Liver (tissue), 9 donors: ENCODE results near the gene ARMC7. TPM values are rescaled to one million over a fixed set of nuclear protein-coding genes. Genes with fewer than 3 reads are reported as not detected.

Experiments
- DNase-seq: peaks from one replicate; pipeline ENCODE4 v3.0.0-alpha.2; 2017; ENCODE audit warnings: low spot score
- H3K27ac ChIP-seq, 2 donors: one replicate each; pipeline ENCODE4 v1.7.0; 2013; ENCODE audit warnings: inconsistent platforms in 2 of 2, low read length in 2 of 2, control low read depth in 1 of 2, low read depth in 1 of 2, mild to moderate bottlenecking in 1 of 2
- H3K27me3 ChIP-seq, 4 donors: one replicate each; pipeline versions ENCODE4 v1.6.1 to v1.7.0; 2013; ENCODE audit warnings: low read length in 3 of 4, inconsistent platforms in 1 of 4, mild to moderate bottlenecking in 1 of 4, moderate library complexity in 1 of 4; ENCODE audit not compliant: control insufficient read depth in 4 of 4, insufficient read depth in 4 of 4
- H3K36me3 ChIP-seq, 4 donors: one replicate each; pipeline versions ENCODE4 v1.6.1 to v1.7.0; 2013; ENCODE audit warnings: low read length in 3 of 4, mild to moderate bottlenecking in 3 of 4, low read depth in 1 of 4, moderate library complexity in 1 of 4; ENCODE audit not compliant: control insufficient read depth in 4 of 4, insufficient read depth in 3 of 4
- H3K4me1 ChIP-seq, 4 donors: one replicate each; pipeline versions ENCODE4 v1.6.1 to v1.7.0; 2013; ENCODE audit warnings: low read length in 3 of 4, mild to moderate bottlenecking in 3 of 4, moderate library complexity in 1 of 4; ENCODE audit not compliant: control insufficient read depth in 4 of 4, insufficient read depth in 4 of 4
- H3K4me3 ChIP-seq, 3 donors: one replicate each; pipeline versions ENCODE4 v1.6.1 to v1.7.0; 2013; ENCODE audit warnings: low read length in 3 of 3, control low read depth in 1 of 3, low read depth in 1 of 3, mild to moderate bottlenecking in 1 of 3
- H3K9ac ChIP-seq, 2 donors: one replicate each; pipeline ENCODE4 v1.7.0; 2013; ENCODE audit warnings: low read length in 2 of 2, mild to moderate bottlenecking in 2 of 2, moderate library complexity in 2 of 2, control low read depth in 1 of 2, low read depth in 1 of 2
- H3K9me3 ChIP-seq, 4 donors: one replicate each; pipeline versions ENCODE4 v1.6.1 to v1.7.0; 2013; ENCODE audit warnings: low read length in 3 of 4; ENCODE audit not compliant: control insufficient read depth in 4 of 4
- EGR1 ChIP-seq, 2 donors: IDR thresholded peaks; 2 replicates each; pipeline ENCODE4 v1.6.1; 2016 to 2018; ENCODE audit warnings: antibody characterized with exemption in 2 of 2, low read depth in 2 of 2
- FOXA1 ChIP-seq: IDR thresholded peaks from 2 replicates; pipeline ENCODE4 v1.6.1; 2016; ENCODE audit warnings: antibody characterized with exemption
- FOXA2 ChIP-seq: IDR thresholded peaks from 2 replicates; pipeline ENCODE4 v1.6.1; 2016; ENCODE audit warnings: antibody characterized with exemption
- GABPA ChIP-seq, 2 donors: IDR thresholded peaks in 1 of 2; conservative IDR thresholded peaks in 1 of 2; 2 replicates each; pipeline ENCODE4 v1.6.1; 2016; ENCODE audit warnings: antibody characterized with exemption in 2 of 2, mild to moderate bottlenecking in 1 of 2, moderate library complexity in 1 of 2
- HNF4A ChIP-seq, 2 donors: conservative IDR thresholded peaks; 2 replicates each; pipeline ENCODE4 v1.6.1; 2016; ENCODE audit warnings: antibody characterized with exemption in 2 of 2, mild to moderate bottlenecking in 2 of 2
- HNF4G ChIP-seq: IDR thresholded peaks from 2 replicates; pipeline ENCODE4 v1.6.1; 2016; ENCODE audit warnings: antibody characterized with exemption
- JUND ChIP-seq, 2 donors: IDR thresholded peaks; 2 replicates each; pipeline ENCODE4 v1.6.1; 2016; ENCODE audit warnings: antibody characterized with exemption in 2 of 2
- NR2F2 ChIP-seq: IDR thresholded peaks from 2 replicates; pipeline ENCODE4 v1.6.1; 2016; ENCODE audit warnings: antibody characterized with exemption
- RAD21 ChIP-seq, 2 donors: IDR thresholded peaks; 2 replicates each; pipeline ENCODE4 v1.6.1; 2016; ENCODE audit warnings: antibody characterized with exemption in 2 of 2, mild to moderate bottlenecking in 2 of 2
- RXRA ChIP-seq, 2 donors: IDR thresholded peaks; 2 replicates each; pipeline ENCODE4 v1.6.1; 2017 to 2018; ENCODE audit warnings: antibody characterized with exemption in 2 of 2, mild to moderate bottlenecking in 1 of 2
- SP1 ChIP-seq: IDR thresholded peaks from 2 replicates; pipeline ENCODE4 v1.6.1; 2018; ENCODE audit warnings: antibody characterized with exemption, mild to moderate bottlenecking
- TAF1 ChIP-seq: conservative IDR thresholded peaks from 2 replicates; pipeline ENCODE4 v1.6.1; 2016; ENCODE audit warnings: antibody characterized with exemption, mild to moderate bottlenecking
- YY1 ChIP-seq: IDR thresholded peaks from 2 replicates; pipeline ENCODE4 v1.6.1; 2016; ENCODE audit warnings: antibody characterized with exemption, mild to moderate bottlenecking
- WGBS: extraction: QIAGEN DNeasy Blood & Tissue Kit; methylation state at CpG from one replicate; pipeline ENCODE4 v1.1.7; 2013; 5-methylcytosine and 5-hydroxymethylcytosine counted together
- polyA plus RNA-seq, 2 donors: library from polyadenylated mRNA; stranded (reverse) in 1 of 2; unstranded in 1 of 2; fragments of 200-250 nt in 1 of 2; fragments of >200 nt in 1 of 2; fragmentation: Nextera tagmentation in 1 of 2; extraction: Ambion mirVana in 1 of 2; gene quantifications; one replicate each; pipeline versions ENCODE4 v1.2.1 to v1.2.3, GENCODE V29; 2013 to 2015
- total RNA-seq, 2 donors: library from RNA; depleted of rRNA; stranded (reverse); fragments of >200 nt; gene quantifications; one replicate each; pipeline ENCODE4 v1.2.3, GENCODE V29; 2014
- TF ChIP-seq, protein P1 (sequence below): fragments of 150-350 bp; IDR thresholded peaks from 2 replicates; pipeline ENCODE4 v1.5.1; 2017; ENCODE audit warnings: improper control_type of control experiment, low read depth, low read length; ENCODE audit not compliant: missing input control
- TF ChIP-seq, protein P2 (sequence below): IDR thresholded peaks from 2 replicates; pipeline ENCODE4 v1.6.1; 2016; ENCODE audit warnings: antibody characterized with exemption, mild to moderate bottlenecking
- TF ChIP-seq, protein P3 (sequence below): IDR thresholded peaks from 2 replicates; pipeline ENCODE4 v1.6.1; 2016; ENCODE audit warnings: antibody characterized with exemption
- TF ChIP-seq, protein P4 (sequence below): IDR thresholded peaks from 2 replicates; pipeline ENCODE4 v1.6.1; 2016; ENCODE audit warnings: antibody characterized with exemption
- TF ChIP-seq, protein P5 (sequence below): IDR thresholded peaks from 2 replicates; pipeline ENCODE4 v1.6.1; 2016; ENCODE audit warnings: antibody characterized with exemption
- donor health status: healthy.
- donor health status: healthy.
- donor health status: healthy.
- donor health status: healthy.
- donor health status: healthy.

Gene ARMC7
- total and polyA plus RNA-seq, 4 donors, result 1.7 to 6.6 (median 3.7) TPM

DNA sequence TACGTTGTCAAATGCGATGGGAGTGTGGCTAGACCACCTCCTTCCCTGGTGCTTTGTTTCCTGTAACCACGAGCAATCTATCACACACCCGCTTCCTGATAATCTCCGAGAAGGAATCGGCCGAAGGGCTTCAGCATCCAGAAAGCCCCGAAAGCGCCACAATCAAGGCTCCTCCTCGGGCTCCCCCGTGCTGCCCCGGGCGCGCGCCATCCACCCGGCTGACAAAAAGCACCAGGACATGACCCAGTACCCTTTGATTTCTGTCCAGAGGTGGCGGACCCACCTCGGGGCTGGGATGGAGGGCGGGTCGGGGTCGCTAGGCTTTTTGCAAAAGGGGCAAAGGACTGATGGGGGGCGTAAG, 743 bp upstream of the ARMC7 start:
- H3K9me3 ChIP-seq, result no peaks in the 10 kb centered on the region
- no peak for DNase-seq
- WGBS, result 32% methylated on average over 22 of the region's 22 CpGs
- peaks cover 5 to 25% (median 19%) of the 10 kb centered on the region in 4 donors for H3K4me1 ChIP-seq
- H3K9ac ChIP-seq, result peak overlapping the region in 1 of 2 donors; percentile 80
- no peaks in the 10 kb centered on the region for H3K27me3 ChIP-seq
- no peaks in the 10 kb centered on the region for H3K36me3 ChIP-seq
- TF ChIP-seq YY1 (no peak), RXRA (IDR thresholded peaks at IDR 0.05) (no peak), HNF4G (no peak), FOXA2 (no peak), HNF4A (conservative IDR thresholded peaks at IDR 0.05) (no peak), JUND (IDR thresholded peaks at IDR 0.05) (no peak), EGR1 (IDR thresholded peaks at IDR 0.05; ENCODE audit: low read depth in 2 of 2) (no peak), TAF1 (no peak), GABPA (IDR thresholded peaks at IDR 0.05 in 1 of 2, conservative IDR thresholded peaks at IDR 0.05 in 1 of 2) (no peak), SP1 (no peak), FOXA1 (no peak), RAD21 (IDR thresholded peaks at IDR 0.05) (no peak), NR2F2 (no peak)
- TF ChIP-seq, protein P1, sequence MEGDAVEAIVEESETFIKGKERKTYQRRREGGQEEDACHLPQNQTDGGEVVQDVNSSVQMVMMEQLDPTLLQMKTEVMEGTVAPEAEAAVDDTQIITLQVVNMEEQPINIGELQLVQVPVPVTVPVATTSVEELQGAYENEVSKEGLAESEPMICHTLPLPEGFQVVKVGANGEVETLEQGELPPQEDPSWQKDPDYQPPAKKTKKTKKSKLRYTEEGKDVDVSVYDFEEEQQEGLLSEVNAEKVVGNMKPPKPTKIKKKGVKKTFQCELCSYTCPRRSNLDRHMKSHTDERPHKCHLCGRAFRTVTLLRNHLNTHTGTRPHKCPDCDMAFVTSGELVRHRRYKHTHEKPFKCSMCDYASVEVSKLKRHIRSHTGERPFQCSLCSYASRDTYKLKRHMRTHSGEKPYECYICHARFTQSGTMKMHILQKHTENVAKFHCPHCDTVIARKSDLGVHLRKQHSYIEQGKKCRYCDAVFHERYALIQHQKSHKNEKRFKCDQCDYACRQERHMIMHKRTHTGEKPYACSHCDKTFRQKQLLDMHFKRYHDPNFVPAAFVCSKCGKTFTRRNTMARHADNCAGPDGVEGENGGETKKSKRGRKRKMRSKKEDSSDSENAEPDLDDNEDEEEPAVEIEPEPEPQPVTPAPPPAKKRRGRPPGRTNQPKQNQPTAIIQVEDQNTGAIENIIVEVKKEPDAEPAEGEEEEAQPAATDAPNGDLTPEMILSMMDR, result no peak
- TF ChIP-seq, protein P2, sequence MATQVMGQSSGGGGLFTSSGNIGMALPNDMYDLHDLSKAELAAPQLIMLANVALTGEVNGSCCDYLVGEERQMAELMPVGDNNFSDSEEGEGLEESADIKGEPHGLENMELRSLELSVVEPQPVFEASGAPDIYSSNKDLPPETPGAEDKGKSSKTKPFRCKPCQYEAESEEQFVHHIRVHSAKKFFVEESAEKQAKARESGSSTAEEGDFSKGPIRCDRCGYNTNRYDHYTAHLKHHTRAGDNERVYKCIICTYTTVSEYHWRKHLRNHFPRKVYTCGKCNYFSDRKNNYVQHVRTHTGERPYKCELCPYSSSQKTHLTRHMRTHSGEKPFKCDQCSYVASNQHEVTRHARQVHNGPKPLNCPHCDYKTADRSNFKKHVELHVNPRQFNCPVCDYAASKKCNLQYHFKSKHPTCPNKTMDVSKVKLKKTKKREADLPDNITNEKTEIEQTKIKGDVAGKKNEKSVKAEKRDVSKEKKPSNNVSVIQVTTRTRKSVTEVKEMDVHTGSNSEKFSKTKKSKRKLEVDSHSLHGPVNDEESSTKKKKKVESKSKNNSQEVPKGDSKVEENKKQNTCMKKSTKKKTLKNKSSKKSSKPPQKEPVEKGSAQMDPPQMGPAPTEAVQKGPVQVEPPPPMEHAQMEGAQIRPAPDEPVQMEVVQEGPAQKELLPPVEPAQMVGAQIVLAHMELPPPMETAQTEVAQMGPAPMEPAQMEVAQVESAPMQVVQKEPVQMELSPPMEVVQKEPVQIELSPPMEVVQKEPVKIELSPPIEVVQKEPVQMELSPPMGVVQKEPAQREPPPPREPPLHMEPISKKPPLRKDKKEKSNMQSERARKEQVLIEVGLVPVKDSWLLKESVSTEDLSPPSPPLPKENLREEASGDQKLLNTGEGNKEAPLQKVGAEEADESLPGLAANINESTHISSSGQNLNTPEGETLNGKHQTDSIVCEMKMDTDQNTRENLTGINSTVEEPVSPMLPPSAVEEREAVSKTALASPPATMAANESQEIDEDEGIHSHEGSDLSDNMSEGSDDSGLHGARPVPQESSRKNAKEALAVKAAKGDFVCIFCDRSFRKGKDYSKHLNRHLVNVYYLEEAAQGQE, result no peak
- TF ChIP-seq, protein P3, sequence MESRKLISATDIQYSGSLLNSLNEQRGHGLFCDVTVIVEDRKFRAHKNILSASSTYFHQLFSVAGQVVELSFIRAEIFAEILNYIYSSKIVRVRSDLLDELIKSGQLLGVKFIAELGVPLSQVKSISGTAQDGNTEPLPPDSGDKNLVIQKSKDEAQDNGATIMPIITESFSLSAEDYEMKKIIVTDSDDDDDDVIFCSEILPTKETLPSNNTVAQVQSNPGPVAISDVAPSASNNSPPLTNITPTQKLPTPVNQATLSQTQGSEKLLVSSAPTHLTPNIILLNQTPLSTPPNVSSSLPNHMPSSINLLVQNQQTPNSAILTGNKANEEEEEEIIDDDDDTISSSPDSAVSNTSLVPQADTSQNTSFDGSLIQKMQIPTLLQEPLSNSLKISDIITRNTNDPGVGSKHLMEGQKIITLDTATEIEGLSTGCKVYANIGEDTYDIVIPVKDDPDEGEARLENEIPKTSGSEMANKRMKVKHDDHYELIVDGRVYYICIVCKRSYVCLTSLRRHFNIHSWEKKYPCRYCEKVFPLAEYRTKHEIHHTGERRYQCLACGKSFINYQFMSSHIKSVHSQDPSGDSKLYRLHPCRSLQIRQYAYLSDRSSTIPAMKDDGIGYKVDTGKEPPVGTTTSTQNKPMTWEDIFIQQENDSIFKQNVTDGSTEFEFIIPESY, result no peak
- TF ChIP-seq, protein P4, sequence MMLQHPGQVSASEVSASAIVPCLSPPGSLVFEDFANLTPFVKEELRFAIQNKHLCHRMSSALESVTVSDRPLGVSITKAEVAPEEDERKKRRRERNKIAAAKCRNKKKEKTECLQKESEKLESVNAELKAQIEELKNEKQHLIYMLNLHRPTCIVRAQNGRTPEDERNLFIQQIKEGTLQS, result no peak
- TF ChIP-seq, protein P5, sequence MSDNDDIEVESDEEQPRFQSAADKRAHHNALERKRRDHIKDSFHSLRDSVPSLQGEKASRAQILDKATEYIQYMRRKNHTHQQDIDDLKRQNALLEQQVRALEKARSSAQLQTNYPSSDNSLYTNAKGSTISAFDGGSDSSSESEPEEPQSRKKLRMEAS, result no peak
- no peak overlapping the region for H3K27ac ChIP-seq
- H3K4me3 ChIP-seq, result peak overlapping the region in 2 of 3 donors; percentile 72 to 84
